Naive thymus-derived CD8-positive, alpha-beta T cell (primary cell): ENCODE data around the gene MAD1L1. TPM values are rescaled to one million over a fixed set of nuclear protein-coding genes. Genes with fewer than 3 reads are reported as not detected.

ENCODE experiments used
- ATAC-seq, 2 donors: fragments of 150-1000 bp; cut with Tn5 transposase in 1 of 2; sonication (Bioruptor Pico), chemical (Tn5 transposase) in 1 of 2; 1 replicate in 1 of 2; 2 replicates in 1 of 2; pipeline ENCODE4 v1.10.0; 2021; ENCODE audit warnings: mild to moderate bottlenecking in 2 of 2, moderate library complexity in 2 of 2
- POLR2A ChIA-PET: fragments of 350-600 bp; sonication (Branson Sonifier 250); formaldehyde crosslinking; loops from one replicate; lab custom pipeline; 2021; ENCODE audit warnings: antibody characterized with exemption; lab: Charles Lee
- DNase-seq, 10 donors: peaks; one replicate each; pipeline versions ENCODE4 v3.0.0 to v3.0.0-alpha.2; 2020 to 2022
- H3K27ac Mint-ChIP-seq, 10 donors: one replicate each; pipeline ENCODE4 v1.8.0; 2020 to 2022; ENCODE audit warnings: mild to moderate bottlenecking in 10 of 10, mixed read lengths in 10 of 10, moderate library complexity in 4 of 10, inconsistent platforms in 1 of 10
- H3K27me3 Mint-ChIP-seq, 5 donors: one replicate each; pipeline ENCODE4 v1.8.0; 2021 to 2022; ENCODE audit warnings: mixed read lengths in 5 of 5
- H3K36me3 Mint-ChIP-seq, 3 donors: one replicate each; pipeline ENCODE4 v1.8.0; 2020 to 2022; ENCODE audit warnings: mixed read lengths in 3 of 3, mild to moderate bottlenecking in 2 of 3, inconsistent platforms in 1 of 3
- H3K4me1 Mint-ChIP-seq, 4 donors: one replicate each; pipeline ENCODE4 v1.8.0; 2021 to 2022; ENCODE audit warnings: mixed read lengths in 4 of 4
- H3K4me3 Mint-ChIP-seq, 10 donors: one replicate each; pipeline ENCODE4 v1.8.0; 2020 to 2022; ENCODE audit warnings: mild to moderate bottlenecking in 10 of 10, mixed read lengths in 10 of 10, moderate library complexity in 6 of 10, inconsistent platforms in 1 of 10
- H3K9me3 Mint-ChIP-seq, 9 donors: one replicate each; pipeline ENCODE4 v1.8.0; 2020 to 2022; ENCODE audit warnings: mixed read lengths in 9 of 9, mild to moderate bottlenecking in 3 of 9, inconsistent platforms in 1 of 9, moderate library complexity in 1 of 9
- polyA plus RNA-seq, 3 donors: library from polyadenylated mRNA; unstranded; fragments of 300-500 nt; fragmentation: Illumina TruSeq; gene quantifications; one replicate each; pipeline ENCODE4 v1.2.3, GENCODE V29; 2021
- total RNA-seq, 8 experiments: library from RNA in 2 of 8; stranded (reverse) in 2 of 8; gene quantifications; one replicate each; pipeline ENCODE4 v1.2.3 and lab custom pipeline; 2021 to 2026

The MAD1L1 gene
- total and polyA plus RNA-seq, 5 experiments from 2014 or later = 84.5 to 243 (median 146) TPM

DNA sequence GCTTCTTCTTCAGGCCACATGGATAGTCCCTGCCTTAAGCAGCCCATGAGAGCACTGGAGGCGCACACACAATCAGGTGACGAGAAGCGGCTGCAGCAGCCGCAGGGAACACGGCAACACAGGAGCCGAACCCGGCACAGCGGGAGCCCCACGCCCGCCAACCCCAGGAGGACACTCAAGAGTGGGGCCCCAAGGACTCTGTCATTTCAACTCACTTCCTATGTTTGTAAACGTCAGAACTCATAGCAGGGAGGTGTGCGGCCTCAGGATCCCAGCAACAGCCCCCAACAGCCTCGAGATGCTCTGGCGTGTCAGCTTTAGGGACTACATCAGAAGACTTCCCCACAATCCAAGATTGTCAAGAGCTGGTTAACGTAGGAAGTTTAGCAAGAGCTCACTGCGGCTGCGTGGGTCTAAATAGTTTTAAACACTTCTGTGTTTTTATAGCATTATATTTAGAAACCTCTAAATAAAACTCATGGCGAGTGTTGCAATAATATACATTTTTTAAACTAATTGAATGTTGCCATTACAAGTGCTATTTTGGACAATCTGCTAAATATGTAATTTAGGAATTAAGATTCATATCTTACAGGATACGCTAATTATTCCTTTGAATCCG is 123.4 kb downstream of the MAD1L1 start:
- POLR2A ChIA-PET = no interaction called here
- Mint-ChIP-seq H3K9me3 (no peaks in the 10 kb centered on the region), H3K27ac (peak overlapping the region in 1 of 10 donors; percentile 57), H3K4me1 (peaks cover 27 to 49% (median 45%) of the 10 kb centered on the region in 4 donors), H3K27me3 (no peaks in the 10 kb centered on the region), H3K36me3 (peaks cover 0 to 2% (median 0%) of the 10 kb centered on the region in 3 donors), H3K4me3 (no peak overlapping the region)
- ATAC-seq (no peak), DNase-seq (no peak)

DNA sequence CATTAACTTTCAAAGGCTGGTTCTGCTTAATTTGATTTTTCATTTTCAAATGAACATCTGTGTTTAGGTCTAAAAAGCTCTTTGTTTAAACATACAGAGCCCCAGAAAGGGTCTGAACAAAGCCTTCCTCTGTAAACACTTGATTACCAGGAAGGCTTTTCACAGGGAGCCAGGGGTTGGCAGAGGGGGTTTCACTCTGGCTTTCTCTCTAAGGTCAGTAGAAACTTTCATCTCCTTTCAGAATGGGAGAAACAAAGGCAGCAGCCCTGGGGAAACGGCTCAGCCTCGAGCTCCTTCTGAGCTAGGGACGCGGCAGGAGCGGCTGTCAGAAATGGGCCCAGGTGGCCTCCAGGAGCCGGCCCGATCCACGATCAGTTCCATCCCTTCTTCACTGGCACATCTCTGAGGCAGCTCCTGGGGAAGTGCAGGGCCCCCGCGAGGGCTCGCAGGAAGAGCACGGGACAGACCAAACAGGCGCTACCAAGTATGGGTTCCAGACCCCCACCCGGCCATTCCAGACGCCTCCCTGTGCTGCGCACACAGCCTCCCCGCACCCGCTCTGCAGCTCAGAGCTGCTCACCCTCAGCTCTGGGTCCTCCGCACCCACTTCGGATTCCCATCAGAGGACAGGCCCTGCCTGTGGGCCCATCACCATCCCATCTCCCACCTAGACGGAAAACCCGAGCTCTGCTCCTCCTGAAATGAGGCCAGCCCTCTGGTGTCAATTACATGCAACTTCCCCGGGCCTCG is 124.1 kb downstream of the MAD1L1 start:
- Mint-ChIP-seq H3K9me3 (no peaks in the 10 kb centered on the region), H3K36me3 (peaks cover 0 to 2% (median 0%) of the 10 kb centered on the region in 3 donors), H3K27me3 (no peaks in the 10 kb centered on the region), H3K27ac (peak overlapping the region in 1 of 10 donors; percentile 57), H3K4me1 (peaks cover 27 to 53% (median 46%) of the 10 kb centered on the region in 4 donors), H3K4me3 (peak overlapping the region in 1 of 10 donors; percentile 20)
- POLR2A ChIA-PET = no interaction called here
- DNase-seq (no peak), ATAC-seq (no peak)

GRCh38 chr7:2108071-2108455 is 124.7 kb downstream of the MAD1L1 start:
- DNase-seq (no peak), ATAC-seq (no peak)
- H3K36me3 Mint-ChIP-seq = peaks cover 0 to 2% (median 0%) of the 10 kb centered on the region in 3 donors
- H3K4me1 Mint-ChIP-seq = peaks cover 25 to 52% (median 46%) of the 10 kb centered on the region in 4 donors
- no peak overlapping the region for H3K4me3 Mint-ChIP-seq
- peak overlapping the region in 3 of 10 donors; percentile 14 to 51 (median 45) for H3K27ac Mint-ChIP-seq
- POLR2A ChIA-PET = no interaction called here
- H3K9me3 Mint-ChIP-seq = no peaks in the 10 kb centered on the region
- H3K27me3 Mint-ChIP-seq = no peaks in the 10 kb centered on the region

GRCh38 chr7:2107386-2108070 is 125.2 kb downstream of the MAD1L1 start:
- Mint-ChIP-seq H3K27ac (peak overlapping the region in 4 of 10 donors; percentile 20 to 51 (median 38)), H3K4me1 (peaks cover 23 to 49% (median 44%) of the 10 kb centered on the region in 4 donors), H3K9me3 (peaks cover 0 to 2% (median 0%) of the 10 kb centered on the region in 9 donors), H3K4me3 (peak overlapping the region in 1 of 10 donors; percentile 4), H3K36me3 (peaks cover 0 to 2% (median 0%) of the 10 kb centered on the region in 3 donors), H3K27me3 (no peaks in the 10 kb centered on the region)
- POLR2A ChIA-PET = no interaction called here
- ATAC-seq = no peak
- no peak for DNase-seq

DNA sequence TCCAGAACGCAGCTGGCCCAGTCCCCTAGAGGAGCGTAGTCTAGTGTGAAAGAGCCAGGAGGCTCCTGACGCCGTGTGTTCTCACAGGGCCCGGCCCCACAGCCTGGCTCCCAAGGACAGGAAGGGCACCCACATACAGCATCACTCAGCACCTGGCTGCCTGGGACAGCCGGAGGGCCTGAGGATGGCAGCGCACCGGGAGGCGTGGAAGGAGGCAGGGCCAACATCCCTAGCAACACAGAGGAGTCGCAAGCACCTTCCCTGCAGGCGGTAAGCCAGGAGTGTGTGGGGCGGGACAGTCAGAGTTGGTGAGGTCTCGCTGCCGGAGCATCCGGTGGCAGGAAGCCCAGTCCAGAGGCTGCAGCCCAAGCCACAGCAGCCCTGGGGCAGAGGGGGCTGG is 125.8 kb downstream of the MAD1L1 start:
- Mint-ChIP-seq H3K9me3 (peaks cover 0 to 6% (median 0%) of the 10 kb centered on the region in 9 donors), H3K4me3 (peak overlapping the region in 1 of 10 donors; percentile 38), H3K27ac (peak overlapping the region in 2 of 10 donors; percentile 43 to 67), H3K36me3 (peaks cover 0 to 2% (median 0%) of the 10 kb centered on the region in 3 donors), H3K27me3 (no peaks in the 10 kb centered on the region), H3K4me1 (peaks cover 25 to 49% (median 43%) of the 10 kb centered on the region in 4 donors)
- POLR2A ChIA-PET = interaction anchor here (1.3 kb wide), 1 partner anchor 13 kb away, joined by 5 read pairs; no protein-coding TSS in a partner anchor
- DNase-seq (peak in 1 of 10 donors; percentile 53), ATAC-seq (no peak)

DNA sequence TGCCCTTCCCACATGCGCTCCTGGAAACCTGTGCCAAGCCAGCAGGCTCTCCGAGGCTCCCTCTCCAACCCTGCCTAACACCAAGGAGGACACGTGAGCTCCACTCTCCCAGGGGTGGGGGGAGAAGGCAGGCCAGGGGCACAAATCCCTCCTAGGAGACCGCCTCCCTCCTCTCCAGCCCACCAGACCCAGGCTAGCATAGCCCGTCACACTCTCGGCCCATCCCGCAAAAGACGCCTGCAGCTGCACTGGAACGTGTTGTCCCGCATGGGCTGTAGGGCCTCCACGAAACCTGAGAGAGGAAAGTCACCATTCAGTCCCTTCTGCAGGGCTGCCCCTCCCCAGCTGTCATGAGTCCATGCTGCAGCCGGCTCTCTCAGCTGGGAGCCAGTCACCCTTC is 126.3 kb downstream of the MAD1L1 start:
- peaks cover 0 to 2% (median 0%) of the 10 kb centered on the region in 3 donors for H3K36me3 Mint-ChIP-seq
- DNase-seq (no peak), ATAC-seq (no peak)
- no peak overlapping the region for H3K4me3 Mint-ChIP-seq
- peaks cover 25 to 47% (median 43%) of the 10 kb centered on the region in 4 donors for H3K4me1 Mint-ChIP-seq
- no peaks in the 10 kb centered on the region for H3K27me3 Mint-ChIP-seq
- POLR2A ChIA-PET = interaction anchor here (1.3 kb wide), 1 partner anchor 13 kb away, joined by 5 read pairs; no protein-coding TSS in a partner anchor
- H3K27ac Mint-ChIP-seq = peak overlapping the region in 2 of 10 donors; percentile 40 to 44
- peaks cover 0 to 6% (median 0%) of the 10 kb centered on the region in 9 donors for H3K9me3 Mint-ChIP-seq

DNA sequence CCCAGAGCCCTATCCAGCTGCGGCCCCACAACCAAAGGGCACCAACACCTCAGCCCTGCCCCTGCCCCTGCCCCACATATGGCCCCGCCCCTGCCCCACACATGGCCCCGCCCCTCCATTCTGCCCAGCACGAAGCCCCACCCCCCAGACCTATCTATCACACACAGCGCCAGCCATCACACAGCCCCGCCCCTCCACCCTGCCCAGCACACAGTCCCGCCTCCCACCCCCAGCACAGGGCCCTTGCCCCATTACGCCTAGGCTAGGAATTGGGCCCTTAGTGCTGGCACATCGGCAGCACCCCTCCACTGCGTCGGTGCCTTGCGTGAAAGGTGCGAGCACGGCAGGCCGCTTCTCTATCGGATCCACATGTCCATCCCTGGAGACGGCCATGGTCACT is 126.8 kb downstream of the MAD1L1 start:
- H3K4me1 Mint-ChIP-seq = peaks cover 21 to 43% (median 38%) of the 10 kb centered on the region in 4 donors

GRCh38 chr7:2105280-2105679 is 127.5 kb downstream of the MAD1L1 start:
- Mint-ChIP-seq H3K27me3 (no peaks in the 10 kb centered on the region), H3K4me3 (peak overlapping the region in 1 of 10 donors; percentile 26), H3K36me3 (no peaks in the 10 kb centered on the region), H3K27ac (peak overlapping the region in 7 of 10 donors; percentile 67 to 94 (median 78)), H3K4me1 (peaks cover 19 to 42% (median 37%) of the 10 kb centered on the region in 4 donors), H3K9me3 (peaks cover 0 to 6% (median 0%) of the 10 kb centered on the region in 9 donors)
- POLR2A ChIA-PET = no interaction called here
- ATAC-seq (no peak), DNase-seq (no peak)

More for the DNA sequence above, 126.8 kb downstream of the MAD1L1 start:
- no peak for ATAC-seq
- H3K9me3 Mint-ChIP-seq = peaks cover 0 to 6% (median 0%) of the 10 kb centered on the region in 9 donors
- H3K4me3 Mint-ChIP-seq = no peak overlapping the region
- POLR2A ChIA-PET = interaction anchor here (1.3 kb wide), 1 partner anchor 14 kb away, joined by 5 read pairs; no protein-coding TSS in a partner anchor
- peak overlapping the region in 3 of 10 donors; percentile 52 to 72 (median 64) for H3K27ac Mint-ChIP-seq
- no peaks in the 10 kb centered on the region for H3K27me3 Mint-ChIP-seq
- H3K36me3 Mint-ChIP-seq = peaks cover 0 to 2% (median 0%) of the 10 kb centered on the region in 3 donors
- DNase-seq = no peak

DNA sequence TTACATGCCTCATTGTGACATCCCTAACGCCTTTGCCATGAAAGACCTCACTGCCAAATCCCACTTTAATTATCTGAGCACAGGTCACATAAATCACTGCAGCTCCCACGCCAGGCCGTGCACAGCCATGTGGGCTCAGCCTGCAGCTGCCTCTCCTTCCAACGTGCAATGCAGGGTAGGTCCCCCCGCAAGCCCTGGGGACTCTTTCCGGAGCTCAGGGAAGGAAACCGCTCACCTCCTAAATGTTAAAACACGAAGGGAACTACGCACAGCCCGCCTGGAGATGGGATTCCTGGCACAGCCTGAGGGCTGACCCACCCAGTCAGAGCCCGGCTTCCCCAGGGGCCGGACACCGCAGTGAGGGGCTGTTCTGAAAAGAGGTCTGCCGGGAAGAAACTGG is 128.0 kb downstream of the MAD1L1 start:
- Mint-ChIP-seq H3K27me3 (no peaks in the 10 kb centered on the region), H3K36me3 (no peaks in the 10 kb centered on the region), H3K27ac (peak overlapping the region; percentile 37 to 95 (median 85)), H3K4me3 (peak overlapping the region in 5 of 10 donors; percentile 24 to 62 (median 50)), H3K9me3 (peaks cover 0 to 6% (median 0%) of the 10 kb centered on the region in 9 donors), H3K4me1 (peaks cover 25 to 43% (median 40%) of the 10 kb centered on the region in 4 donors)
- DNase-seq (no peak), ATAC-seq (no peak)
- POLR2A ChIA-PET = no interaction called here

DNA sequence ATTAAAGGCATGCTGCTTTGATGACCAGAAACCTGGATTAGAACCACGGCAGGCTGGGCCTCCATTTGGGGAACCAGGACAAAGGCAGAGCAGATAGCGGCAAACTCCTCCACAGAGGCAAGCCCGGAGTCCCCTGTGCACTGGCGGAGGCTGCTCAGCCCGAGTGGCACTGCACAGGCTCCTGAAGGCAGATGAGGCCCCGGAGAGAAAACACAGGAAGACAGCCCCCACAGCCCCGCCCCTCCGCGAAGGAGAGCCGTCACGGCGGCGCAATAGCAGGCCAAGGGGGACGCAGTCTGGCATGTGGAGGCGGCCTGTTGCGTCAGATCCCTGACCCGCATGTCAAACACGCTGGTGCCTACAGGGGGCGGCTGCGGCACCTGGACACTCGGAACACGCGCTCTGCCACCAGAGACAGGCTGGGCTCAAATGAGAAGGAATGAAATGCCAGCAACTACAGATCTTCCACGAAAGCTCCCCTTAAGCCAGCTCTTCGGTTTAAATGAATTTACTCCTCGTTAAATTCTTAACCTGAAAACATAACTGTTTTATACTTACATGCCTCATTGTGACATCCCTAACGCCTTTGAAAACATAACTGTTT is 128.5 kb downstream of the MAD1L1 start:
- H3K4me1 Mint-ChIP-seq = peaks cover 28 to 48% (median 45%) of the 10 kb centered on the region in 4 donors
- no peaks in the 10 kb centered on the region for H3K27me3 Mint-ChIP-seq
- POLR2A ChIA-PET = no interaction called here
- H3K27ac Mint-ChIP-seq = peak overlapping the region; percentile 67 to 95 (median 84)
- peak; percentile 79 to 81 for ATAC-seq
- H3K4me3 Mint-ChIP-seq = peak overlapping the region; percentile 39 to 75 (median 59)
- H3K9me3 Mint-ChIP-seq = peaks cover 0 to 6% (median 0%) of the 10 kb centered on the region in 9 donors
- no peaks in the 10 kb centered on the region for H3K36me3 Mint-ChIP-seq
- peak; percentile 61 to 87 (median 81) for DNase-seq

GRCh38 chr7:2103071-2103898 is 129.5 kb downstream of the MAD1L1 start:
- H3K27me3 Mint-ChIP-seq = no peaks in the 10 kb centered on the region
- peaks cover 32 to 57% (median 54%) of the 10 kb centered on the region in 4 donors for H3K4me1 Mint-ChIP-seq
- ATAC-seq = no peak
- peak overlapping the region in 9 of 10 donors; percentile 67 to 95 (median 84) for H3K27ac Mint-ChIP-seq
- DNase-seq = no peak
- H3K9me3 Mint-ChIP-seq = peaks cover 0 to 6% (median 0%) of the 10 kb centered on the region in 9 donors
- POLR2A ChIA-PET = no interaction called here
- peak overlapping the region in 5 of 10 donors; percentile 39 to 75 (median 58) for H3K4me3 Mint-ChIP-seq
- H3K36me3 Mint-ChIP-seq = no peaks in the 10 kb centered on the region
